Measurements from ENCODE around the gene SCT.

Gene SCT

DNA sequence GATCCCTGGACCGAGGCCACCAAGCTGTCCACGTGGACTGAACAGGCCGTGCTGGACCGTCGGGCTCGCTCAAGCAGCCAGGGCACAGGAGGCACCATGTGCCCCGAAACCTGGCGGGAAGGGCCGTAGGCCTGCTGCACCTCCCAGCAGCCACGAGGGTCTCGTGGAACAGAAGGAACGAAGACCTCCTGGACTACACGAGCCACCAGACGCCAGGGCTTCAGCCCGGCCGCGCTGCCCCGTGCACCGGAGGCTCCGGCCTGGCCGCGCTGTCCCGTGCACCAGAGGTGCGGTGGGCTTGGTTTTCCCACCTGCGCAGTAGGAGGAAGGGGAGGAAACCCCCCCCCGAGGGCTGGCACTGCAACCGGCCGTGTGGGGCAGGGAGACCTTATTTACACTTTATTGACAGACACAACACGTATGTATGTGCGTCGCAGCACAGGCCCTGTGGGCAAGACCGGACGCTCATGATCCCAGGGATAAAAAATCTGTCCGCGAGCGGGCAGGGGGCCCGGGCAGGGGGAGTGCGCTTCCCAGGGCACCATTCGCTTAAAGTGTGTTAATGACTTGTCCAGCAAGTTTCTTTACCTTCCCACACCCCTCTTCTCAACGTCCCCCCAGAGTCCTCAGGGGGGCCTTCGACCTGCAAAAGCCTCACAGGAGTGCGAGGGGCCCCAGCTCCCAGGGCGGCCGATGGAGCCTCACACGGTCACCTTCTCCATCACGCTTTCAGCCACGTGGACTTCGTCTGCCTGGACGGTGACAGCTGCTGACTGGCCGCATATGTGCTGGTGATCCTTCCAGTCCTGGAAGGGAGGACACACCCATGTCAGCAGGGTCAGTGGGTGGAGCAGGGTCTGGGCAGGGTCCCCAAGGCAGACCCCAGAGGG lies 17.1 kb upstream of the SCT start:
- no peak for FAIRE-seq

DNA sequence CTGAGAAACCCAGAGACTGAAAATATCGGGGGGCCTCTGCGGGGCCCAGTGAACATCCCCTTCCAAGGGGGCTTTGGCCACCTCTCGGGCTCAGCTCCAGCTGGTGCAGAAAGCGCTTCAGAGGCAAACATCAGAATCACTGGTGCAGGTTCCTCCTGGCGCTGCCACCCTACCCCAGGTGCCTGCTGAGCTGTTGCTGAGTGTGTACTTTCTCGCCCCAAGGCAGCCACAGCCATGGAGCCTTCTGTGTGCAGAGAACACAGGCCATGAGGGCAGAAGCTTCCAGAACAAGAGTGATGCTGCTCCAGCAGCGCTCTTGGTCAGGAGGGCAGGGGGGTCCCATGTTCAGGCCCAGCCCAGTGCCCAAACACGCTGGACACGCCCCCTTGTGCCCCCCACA lies 16.4 kb upstream of the SCT start:
- DNase-seq (ENCODE audit: low spot score) (no peak), FAIRE-seq (no peak)

More for the DNA sequence above, 17.1 kb upstream of the SCT start:
- DNase-seq (ENCODE audit: low spot score), result no peak

DNA sequence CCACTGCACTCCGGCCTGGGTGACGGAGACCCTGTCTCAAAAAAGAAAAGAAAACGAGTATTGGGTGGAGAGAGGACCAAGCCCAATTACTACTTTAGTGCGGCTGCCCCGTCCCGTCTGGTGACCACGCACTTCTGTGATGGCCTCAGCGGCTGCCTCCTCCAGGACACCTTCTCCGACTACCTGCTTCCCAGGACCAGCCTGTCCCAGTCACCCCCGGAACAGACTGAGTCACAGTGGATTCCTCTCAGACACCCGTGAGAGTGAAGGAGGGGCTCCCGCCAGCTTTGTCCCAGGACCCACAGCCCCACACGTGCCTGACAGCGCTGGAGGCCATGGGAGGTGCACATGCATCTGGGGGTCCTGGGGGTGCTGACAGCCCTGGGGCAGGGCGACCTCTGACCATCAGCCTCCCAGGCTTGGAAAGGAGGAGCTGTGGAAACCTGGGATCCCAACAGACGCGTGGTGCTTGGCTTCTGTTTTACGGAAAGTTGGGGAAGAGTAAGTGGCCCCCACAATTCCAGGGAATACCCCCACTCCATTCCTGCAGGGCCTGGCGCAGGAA lies 14.9 kb upstream of the SCT start:
- no peak for DNase-seq (ENCODE audit: low spot score)
- FAIRE-seq, result no peak

DNA sequence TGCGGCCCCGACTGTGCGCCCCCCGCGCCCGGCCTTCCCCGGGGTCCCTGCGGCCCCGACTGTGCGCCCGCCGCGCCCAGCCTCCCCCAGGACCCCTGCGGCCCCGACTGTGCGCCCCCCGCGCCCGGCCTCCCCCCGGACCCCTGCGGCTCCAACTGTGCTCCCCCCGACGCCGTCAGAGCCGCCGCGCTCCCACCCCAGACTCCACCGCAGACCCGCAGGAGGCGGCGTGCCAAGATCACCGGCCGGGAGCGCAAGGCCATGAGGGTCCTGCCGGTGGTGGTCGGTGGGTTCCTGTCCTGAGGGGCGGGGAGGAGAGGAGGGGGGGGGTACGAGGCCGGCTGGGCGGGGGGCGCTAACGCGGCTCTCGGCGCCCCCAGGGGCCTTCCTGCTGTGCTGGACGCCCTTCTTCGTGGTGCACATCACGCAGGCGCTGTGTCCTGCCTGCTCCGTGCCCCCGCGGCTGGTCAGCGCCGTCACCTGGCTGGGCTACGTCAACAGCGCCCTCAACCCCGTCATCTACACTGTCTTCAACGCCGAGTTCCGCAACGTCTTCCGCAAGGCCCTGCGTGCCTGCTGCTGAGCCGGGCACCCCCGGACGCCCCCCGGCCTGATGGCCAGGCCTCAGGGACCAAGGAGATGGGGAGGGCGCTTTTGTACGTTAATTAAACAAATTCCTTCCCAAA lies 13.2 kb upstream of the SCT start:
- DNase-seq (ENCODE audit: low spot score) (no peak), FAIRE-seq (no peak)

DNA sequence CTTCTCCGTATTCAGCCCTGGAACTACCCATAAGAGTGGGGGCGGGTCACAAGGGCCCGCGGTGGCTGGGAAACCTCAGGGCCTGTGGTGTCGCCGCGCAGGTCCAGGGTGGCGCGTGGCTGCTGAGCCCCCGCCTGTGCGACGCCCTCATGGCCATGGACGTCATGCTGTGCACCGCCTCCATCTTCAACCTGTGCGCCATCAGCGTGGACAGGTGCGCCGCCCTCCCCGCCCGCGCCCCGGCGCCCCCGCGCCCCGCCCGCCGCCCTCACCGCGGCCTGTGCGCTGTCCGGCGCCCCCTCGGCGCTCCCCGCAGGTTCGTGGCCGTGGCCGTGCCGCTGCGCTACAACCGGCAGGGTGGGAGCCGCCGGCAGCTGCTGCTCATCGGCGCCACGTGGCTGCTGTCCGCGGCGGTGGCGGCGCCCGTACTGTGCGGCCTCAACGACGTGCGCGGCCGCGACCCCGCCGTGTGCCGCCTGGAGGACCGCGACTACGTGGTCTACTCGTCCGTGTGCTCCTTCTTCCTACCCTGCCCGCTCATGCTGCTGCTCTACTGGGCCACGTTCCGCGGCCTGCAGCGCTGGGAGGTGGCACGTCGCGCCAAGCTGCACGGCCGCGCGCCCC lies 12.5 kb upstream of the SCT start:
- FAIRE-seq, result no peak
- no peak for DNase-seq (ENCODE audit: low spot score)

DNA sequence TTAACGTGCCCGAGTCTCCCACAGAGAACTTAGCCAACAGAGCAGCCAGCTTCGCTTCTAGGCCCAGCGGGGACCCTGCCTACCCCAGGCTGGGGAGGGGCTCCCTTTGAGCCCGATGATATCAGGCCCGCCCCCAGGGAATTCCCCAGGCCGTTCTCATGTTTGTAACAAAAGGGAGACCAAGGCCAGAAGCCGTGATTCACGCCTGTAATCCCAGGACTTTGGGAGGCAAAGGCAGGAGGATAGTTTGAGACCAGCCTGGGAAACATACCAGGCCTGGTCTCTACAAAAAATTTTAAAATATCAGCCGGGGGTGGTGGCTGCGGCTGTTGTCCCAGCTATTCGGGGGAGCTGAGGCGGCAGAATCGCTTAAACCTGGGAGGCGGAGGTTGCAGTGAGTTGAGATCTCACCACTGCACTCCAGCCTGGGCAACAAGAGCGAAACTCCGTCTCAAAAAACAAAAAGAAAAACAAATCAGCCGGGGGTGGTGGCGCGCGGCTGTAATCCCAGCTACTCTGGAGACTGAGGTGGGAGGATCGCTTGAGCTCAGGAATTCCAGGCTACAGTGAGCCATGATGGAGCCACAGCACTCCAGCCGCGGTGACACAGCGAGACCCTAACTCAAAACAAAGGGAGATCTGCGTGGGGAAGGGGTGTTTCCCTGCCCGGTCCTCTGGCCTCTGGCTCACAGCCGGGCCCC lies 11.8 kb upstream of the SCT start:
- no peak for FAIRE-seq
- DNase-seq (ENCODE audit: low spot score), result no peak

DNA sequence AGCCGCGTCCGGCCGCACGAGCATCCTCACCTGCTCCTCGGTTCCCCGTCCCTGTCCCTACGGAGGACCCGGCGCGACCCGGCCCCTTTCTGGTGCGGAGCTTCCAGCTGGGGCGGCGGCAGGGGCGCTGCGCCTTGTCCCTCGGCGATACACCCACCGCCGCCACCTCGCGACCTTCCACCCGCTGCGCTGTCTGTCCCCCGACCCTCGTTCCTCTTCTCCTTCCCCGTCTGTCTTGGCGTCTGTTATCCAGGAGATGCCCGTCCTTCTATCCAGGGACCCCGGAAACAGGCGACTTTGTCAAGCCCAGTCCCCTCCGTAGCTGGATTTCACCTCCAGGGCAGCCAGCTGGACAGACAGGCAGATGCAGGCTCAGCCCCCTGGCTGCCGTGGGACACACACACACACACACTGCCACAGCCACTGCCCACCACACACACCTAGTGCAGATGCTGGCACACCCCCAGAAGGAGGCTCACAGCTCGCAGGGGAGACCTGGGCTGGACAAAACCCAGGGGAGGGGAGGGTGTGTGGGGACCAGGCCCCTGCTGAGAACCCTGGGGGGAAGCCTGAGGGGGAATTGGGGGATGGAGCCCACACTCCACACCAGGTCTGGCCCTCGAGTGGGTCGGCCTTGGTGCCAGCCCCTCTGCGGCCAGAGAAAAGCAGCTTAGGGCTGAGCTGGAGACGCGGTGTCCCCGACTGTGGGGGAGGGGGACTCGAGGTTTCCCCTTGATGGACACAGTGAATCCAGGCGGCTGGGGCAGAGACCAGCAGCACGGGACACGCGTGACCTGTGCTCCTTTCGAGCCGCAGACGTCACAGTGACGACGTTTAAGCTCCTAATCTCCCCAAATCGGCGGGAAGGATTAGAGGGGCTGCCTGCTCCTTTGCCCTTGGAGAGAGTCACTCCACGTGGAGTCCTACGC lies 10.9 kb upstream of the SCT start:
- no peak for FAIRE-seq
- no peak for DNase-seq (ENCODE audit: low spot score)

DNA sequence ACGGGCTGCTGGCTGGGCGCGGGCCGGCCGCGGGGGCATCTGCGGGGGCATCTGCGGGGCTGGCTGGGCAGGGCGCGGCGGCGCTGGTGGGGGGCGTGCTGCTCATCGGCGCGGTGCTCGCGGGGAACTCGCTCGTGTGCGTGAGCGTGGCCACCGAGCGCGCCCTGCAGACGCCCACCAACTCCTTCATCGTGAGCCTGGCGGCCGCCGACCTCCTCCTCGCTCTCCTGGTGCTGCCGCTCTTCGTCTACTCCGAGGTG lies 10.3 kb upstream of the SCT start:
- FAIRE-seq (no peak), DNase-seq (ENCODE audit: low spot score) (no peak)

DNA sequence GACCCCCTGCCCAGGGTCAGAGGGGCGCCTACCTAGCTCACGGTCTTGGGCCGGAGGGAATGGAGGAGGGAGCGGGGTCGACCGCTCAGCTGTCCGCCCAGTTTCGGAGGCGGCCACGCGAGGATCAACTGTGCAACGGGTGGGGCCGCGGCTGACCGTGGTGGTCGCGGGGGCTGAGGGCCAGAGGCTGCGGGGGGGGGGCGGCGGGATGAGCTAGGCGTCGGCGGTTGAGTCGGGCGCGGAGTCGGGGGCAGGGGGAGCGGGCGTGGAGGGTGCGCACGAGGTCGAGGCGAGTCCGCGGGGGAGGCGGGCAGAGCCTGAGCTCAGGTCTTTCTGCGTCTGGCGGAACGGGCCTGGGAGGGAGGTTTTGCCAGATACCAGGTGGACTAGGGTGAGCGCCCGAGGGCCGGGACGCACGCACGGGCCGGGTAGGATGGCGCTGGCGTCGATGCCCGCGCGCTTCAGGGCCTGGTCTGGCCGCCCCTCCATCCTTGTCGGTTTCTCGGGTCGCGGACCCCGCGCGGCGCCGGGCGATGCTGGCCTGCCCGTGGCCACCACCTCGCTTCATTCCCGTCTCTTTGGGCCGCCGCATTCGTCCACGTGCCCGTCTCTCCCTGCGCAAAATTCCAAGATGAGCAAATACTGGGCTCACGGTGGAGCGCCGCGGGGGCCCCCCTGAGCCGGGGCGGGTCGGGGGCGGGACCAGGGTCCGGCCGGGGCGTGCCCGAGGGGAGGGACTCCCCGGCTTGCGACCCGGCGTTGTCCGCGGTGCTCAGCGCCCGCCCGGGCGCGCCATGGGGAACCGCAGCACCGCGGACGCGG lies 9.7 kb upstream of the SCT start, which contains the start of gene DRD4:
TSS of gene DRD4 (plus strand) at position 759 of the 822 bp plus-strand sequence. CDS start at position 795, 36 bp downstream.
- DNase-seq (ENCODE audit: low spot score), result no peak
- FAIRE-seq, result no peak

DNA sequence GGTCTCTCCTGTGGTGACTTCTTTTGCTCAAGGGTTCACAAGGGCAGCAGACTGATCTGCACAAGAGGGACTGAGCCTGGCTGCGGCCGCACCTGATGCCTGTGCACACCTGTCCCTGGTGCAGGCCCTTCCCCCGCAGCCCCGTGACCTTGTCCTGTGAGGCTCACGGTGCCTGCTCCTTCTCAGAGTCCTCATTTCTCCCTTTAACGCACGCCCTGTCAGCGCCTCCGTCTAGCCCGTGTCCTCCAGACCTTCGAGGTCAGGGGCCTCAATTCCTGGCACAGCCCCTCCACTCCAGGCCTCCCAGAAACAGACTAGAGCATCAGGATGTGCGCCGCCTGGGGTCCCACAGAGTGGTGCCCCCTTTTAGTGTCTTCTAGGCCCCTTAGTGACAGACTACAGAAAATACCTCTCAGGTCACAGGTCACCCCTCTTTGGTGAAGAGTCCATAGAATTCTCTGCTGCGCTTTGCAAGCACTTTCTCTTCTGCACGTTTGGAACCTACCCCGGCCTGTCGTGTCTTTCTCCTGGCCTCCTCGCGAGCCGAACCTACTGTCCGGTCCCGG lies 9.0 kb upstream of the SCT start:
- DNase-seq (ENCODE audit: low spot score) (no peak), FAIRE-seq (no peak)

DNA sequence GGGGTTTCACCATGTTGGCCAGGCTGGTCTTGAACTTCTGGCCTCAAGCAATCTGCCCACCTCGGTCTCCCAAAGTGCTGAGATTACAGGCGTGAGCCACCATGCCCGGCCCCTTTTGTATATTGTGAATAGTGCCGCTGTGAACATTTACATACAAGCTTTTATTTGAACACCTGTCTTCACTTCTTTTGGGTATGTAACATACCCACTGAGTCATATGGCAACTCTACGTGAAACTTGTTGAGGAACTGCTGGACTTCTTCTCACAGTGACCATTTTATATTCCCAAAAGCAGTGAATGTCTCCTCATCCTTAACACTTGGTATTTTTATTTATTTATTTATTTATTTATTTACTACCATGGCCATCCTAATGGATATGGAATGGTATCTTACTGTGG lies 3.9 kb upstream of the SCT start:
- FAIRE-seq, result no peak
- no peak for DNase-seq (ENCODE audit: low spot score)

DNA sequence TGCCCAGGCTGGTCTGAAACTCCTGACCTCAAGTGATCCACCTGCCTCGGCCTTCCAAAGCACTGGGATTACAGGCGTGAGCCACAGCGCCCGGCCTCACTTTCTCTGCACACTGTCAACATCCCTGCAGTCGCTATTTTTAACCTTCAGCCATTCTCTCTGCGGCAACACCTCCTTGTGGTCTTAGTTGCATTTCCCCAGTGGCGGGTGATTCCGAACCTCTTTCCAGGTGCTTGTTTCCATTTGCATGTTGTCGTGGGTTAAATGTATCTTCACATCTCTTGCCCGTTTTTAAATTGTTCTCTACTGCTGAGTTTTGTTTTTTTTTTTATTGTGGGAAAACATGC lies 2.2 kb upstream of the SCT start:
- DNase-seq (ENCODE audit: low spot score) (no peak), FAIRE-seq (no peak)

DNA sequence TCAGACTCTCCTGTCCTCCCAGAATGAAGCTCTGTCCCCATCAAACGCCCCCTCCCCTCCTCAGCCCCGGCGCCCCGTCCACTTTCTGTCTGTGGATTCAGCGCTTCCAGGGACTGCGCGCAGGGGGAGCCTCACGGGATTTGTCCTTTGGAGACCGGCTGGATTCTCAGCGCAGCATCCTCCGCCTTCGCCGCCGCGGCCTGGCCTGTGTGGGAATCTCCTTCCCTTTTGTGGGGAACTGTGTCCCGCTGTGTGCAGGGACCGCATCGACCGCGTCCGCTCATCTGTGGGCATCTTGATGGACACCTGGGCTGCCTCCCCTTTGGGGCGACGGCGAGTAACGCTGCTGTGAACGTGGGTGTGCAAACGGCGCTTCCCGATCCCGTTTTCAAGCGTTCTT lies 1.1 kb upstream of the SCT start:
- no peak for FAIRE-seq

DNA sequence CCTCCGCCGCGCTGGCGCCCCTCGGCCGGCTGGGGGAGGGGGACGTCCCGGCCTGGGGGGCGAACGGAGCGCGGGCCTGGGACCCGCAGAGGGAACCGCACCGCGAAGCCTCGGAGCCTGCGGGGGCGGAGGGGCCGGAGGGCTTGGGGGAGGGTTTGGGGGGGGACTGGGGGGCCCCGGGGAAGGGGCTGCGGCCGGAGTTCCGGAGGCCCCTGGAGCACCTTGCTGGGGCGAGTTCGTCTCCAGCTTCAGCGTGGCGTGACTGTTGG lies 261 bp upstream of the SCT start:
- no peak for FAIRE-seq

More for the DNA sequence above, 1.1 kb upstream of the SCT start:
- no peak for DNase-seq (ENCODE audit: low spot score)

DNA sequence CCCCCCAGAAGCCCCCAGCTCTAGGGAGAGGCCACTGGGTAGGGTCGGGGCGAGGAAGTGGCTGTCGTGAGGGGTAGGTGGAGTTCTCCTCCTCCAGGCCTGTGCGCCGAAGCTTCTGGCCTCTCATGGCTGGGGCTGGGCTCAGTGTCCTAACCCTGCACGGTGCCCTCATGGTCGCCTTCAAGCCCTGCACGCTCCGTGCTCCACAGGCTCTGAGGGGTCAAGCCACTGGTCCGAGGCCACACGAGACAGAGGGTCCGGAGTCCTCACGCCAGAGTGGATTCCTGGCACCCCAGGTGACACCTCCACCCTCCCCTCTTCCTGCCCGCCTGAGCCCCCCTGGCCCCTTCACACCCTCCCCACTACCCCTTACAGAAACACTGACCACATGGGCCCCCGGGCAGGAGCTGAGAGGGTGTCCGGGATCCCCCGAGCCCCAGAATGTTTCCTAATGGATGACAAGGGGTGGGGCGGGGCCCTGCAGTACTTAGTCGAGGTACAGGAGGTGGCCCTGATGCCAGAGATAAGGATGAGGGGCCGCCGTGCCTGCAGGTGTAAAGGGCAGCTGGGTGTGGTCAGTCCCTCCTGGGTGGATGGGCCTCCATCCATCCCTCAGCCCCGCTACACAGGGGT lies 1.2 kb downstream of the SCT start:
- DNase-seq (ENCODE audit: low spot score) (no peak), FAIRE-seq (no peak)

More for the DNA sequence above, 261 bp upstream of the SCT start:
- DNase-seq (ENCODE audit: low spot score), result no peak

DNA sequence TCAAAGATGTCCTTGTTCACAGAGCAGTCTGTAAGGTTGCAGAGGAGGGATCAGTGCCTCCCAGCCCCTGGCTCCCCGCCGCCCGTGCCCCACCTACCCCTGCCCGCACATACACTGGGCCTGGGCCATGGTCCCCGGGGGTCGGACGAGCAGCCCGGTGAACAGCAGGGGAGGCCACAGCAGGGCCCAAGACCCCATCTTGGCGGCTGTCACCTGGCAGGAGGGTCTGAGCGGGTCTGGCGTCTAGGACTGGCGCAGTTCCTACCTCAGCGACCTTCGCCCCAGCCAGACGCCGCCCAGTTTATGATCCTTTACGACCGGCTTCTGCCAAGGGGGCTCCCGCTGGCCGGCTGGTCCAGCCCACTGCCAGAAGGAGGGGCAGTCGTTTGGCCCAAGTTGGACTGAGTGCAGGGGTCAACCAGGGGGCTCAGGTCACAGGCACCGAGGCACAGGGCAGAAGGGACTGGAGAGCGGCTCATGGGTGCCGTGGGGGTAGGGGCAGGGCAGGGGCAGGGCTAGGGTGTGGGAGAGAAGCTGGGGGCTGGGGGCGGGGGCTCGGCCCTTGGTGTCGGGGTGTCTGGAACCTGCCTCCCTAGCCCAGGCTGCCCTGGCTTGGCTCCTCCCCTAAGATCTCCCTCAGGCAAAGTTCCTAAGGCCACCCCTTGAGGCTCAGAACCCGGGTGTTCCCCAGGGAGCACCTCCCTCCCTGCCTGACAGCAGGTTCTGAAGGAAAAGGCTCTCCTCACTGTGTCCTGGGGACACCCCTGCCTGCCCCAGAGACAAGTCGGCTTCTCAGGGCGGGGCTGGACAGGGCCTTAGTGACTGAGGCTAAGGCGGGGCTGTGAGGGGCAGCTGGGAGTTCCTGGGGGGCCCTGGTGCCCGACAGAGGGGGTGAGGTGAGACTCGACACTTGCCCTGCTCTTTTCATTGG lies 2.0 kb downstream of the SCT start, which contains the start of gene CDHR5:
TSS of gene CDHR5 (minus strand) at position 251 of the 931 bp plus-strand sequence. CDS start at position 198, 53 bp downstream.
- DNase-seq (ENCODE audit: low spot score) (no peak), FAIRE-seq (no peak)

DNA sequence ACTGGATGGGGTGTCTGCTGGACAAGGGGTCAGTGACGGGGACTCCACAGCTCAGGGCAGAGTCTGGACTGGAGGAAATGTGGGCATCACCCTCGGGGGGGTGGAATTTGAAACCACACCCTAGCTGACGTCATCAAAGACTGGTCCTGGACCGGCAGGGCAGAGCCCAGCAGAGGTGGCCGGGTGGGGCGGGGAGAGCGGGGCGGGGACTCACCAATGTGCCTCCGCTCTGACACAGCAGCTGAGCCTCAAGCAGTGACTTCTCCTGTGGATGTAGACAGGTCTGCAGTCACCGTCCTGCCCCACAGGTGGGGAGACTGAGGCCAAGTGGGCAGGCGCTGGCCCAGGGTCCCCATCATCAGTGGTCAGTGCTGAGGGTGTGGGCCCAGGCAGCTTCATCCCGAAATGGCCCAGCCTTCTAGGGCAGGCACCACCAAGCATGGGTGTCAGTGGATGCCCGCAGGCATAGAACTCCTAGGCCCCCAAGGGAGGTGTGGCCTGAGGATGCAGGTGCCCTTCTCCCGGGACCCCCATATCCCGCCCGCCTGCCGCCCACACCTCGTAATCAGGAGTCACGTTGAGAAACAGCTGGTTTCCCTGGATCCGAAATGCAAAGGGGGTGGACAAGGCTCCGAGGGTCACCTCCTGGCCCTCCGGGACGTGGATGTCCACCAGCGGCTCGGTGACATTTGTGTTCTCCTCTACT lies 2.8 kb downstream of the SCT start:
- no peak for FAIRE-seq
- DNase-seq (ENCODE audit: low spot score), result peak; percentile 14

Measured in urothelium cell line (cell line).